Endodermal cell (in vitro differentiated cells): Measurements from ENCODE around the gene WFDC2. TPM values are rescaled to one million over a fixed set of nuclear protein-coding genes. Genes with fewer than 3 reads are reported as not detected.

Source experiments
- DNase-seq: peaks from one replicate; pipeline ENCODE4 v3.0.0-alpha.2; 2017
- H3K27ac ChIP-seq: 2 replicates; pipeline ENCODE4 v1.5.1; 2013; ENCODE audit warnings: mild to moderate bottlenecking, low read depth, low read length, moderate library complexity
- H3K27me3 ChIP-seq: 2 replicates; pipeline ENCODE4 v1.6.1; 2013; ENCODE audit warnings: mild to moderate bottlenecking, low read length, moderate library complexity; ENCODE audit not compliant: insufficient read depth, control insufficient read depth, poor library complexity, severe bottlenecking
- H3K36me3 ChIP-seq: 2 replicates; pipeline ENCODE4 v1.7.0; 2013; ENCODE audit warnings: mild to moderate bottlenecking, low read length, moderate library complexity; ENCODE audit not compliant: control insufficient read depth, insufficient read depth
- H3K4me1 ChIP-seq: one replicate; pipeline ENCODE4 v1.7.0; 2013; ENCODE audit warnings: low read length; ENCODE audit not compliant: control insufficient read depth, insufficient read depth
- H3K4me3 ChIP-seq: 2 replicates; pipeline ENCODE4 v1.5.1; 2013; ENCODE audit warnings: mild to moderate bottlenecking, low read length, moderate library complexity
- H3K9ac ChIP-seq: 2 replicates; pipeline ENCODE4 v1.6.1; 2013; ENCODE audit warnings: mild to moderate bottlenecking, low read length, moderate library complexity; ENCODE audit not compliant: poor library complexity, severe bottlenecking; ENCODE audit errors: extremely low read depth
- H3K9me3 ChIP-seq: 2 replicates; pipeline ENCODE4 v1.6.1; 2013; ENCODE audit warnings: mild to moderate bottlenecking, low read length, moderate library complexity; ENCODE audit not compliant: control insufficient read depth
- H3K27ac Mint-ChIP-seq: 2 replicates; pipeline ENCODE4 v1.8.0; 2020; ENCODE audit warnings: mixed read lengths
- H3K27me3 Mint-ChIP-seq: 2 replicates; pipeline ENCODE4 v1.8.0; 2021; ENCODE audit warnings: mild to moderate bottlenecking, mixed read lengths; ENCODE audit not compliant: insufficient read depth
- H3K36me3 Mint-ChIP-seq: 2 replicates; pipeline ENCODE4 v1.8.0; 2020; ENCODE audit warnings: low read depth, mixed read lengths
- H3K4me1 Mint-ChIP-seq: 2 replicates; pipeline ENCODE4 v1.8.0; 2020; ENCODE audit warnings: mixed read lengths
- H3K4me3 Mint-ChIP-seq: 2 replicates; pipeline ENCODE4 v1.8.0; 2020; ENCODE audit warnings: mild to moderate bottlenecking, moderate library complexity, mixed read lengths
- H3K9me3 Mint-ChIP-seq: 2 replicates; pipeline ENCODE4 v1.8.0; 2020; ENCODE audit warnings: mild to moderate bottlenecking, mixed read lengths
- WGBS, 2 experiments: methylation state at CpG; one replicate each; pipeline versions ENCODE4 v1.1.5 to v1.1.7; 2013; ENCODE audit warnings: missing lambda C conversion rate in 2 of 2, mixed read lengths in 1 of 2; ENCODE audit not compliant: insufficient coverage in 1 of 2, insufficient read length in 1 of 2; 5-methylcytosine and 5-hydroxymethylcytosine counted together
- total RNA-seq, 2 donors: library from RNA; stranded (reverse); fragmentation: NEBNext Ultra II Directional in 1 of 2; extraction: Animal tissue kit (Norgen Biotek cat#: 25700) in 1 of 2; gene quantifications; 2 replicates in 1 of 2; 3 replicates in 1 of 2; pipeline ENCODE4 v1.2.1, GENCODE V29; 2021
- TF ChIP-seq, protein P1 (sequence below): fragments of 200-600 bp; sonication (generic); conservative IDR thresholded peaks from 2 replicates; pipeline ENCODE4 v1.5.0; 2021; ENCODE audit warnings: antibody characterized with exemption, mild to moderate bottlenecking

WFDC2 gene
- total RNA-seq, 2 donors from 2014 or later, result 304 to 580 TPM

GRCh38 chr20:45440891-45441685 is 28.5 kb upstream of the WFDC2 start:
- Mint-ChIP-seq H3K9me3 (no peaks in the 10 kb centered on the region), H3K27me3 (no peaks in the 10 kb centered on the region), H3K27ac (peak overlapping the region; percentile 98), H3K4me1 (peaks cover 57% of the 10 kb centered on the region), H3K36me3 (no peaks in the 10 kb centered on the region), H3K4me3 (no peak overlapping the region)
- Histone ChIP-seq H3K4me3 (peak overlapping the region; percentile 33), H3K9me3 (no peaks in the 10 kb centered on the region), H3K27me3 (no peaks in the 10 kb centered on the region), H3K36me3 (no peaks in the 10 kb centered on the region), H3K9ac (peak overlapping the region; percentile 87), H3K4me1 (peaks cover 20% of the 10 kb centered on the region), H3K27ac (peak overlapping the region; percentile 73)
- DNase-seq, result peak; percentile 61
- 37 to 56% methylated on average over 3 to 5 of the region's 5 CpGs for WGBS, 2 experiments
- TF ChIP-seq, protein P1, sequence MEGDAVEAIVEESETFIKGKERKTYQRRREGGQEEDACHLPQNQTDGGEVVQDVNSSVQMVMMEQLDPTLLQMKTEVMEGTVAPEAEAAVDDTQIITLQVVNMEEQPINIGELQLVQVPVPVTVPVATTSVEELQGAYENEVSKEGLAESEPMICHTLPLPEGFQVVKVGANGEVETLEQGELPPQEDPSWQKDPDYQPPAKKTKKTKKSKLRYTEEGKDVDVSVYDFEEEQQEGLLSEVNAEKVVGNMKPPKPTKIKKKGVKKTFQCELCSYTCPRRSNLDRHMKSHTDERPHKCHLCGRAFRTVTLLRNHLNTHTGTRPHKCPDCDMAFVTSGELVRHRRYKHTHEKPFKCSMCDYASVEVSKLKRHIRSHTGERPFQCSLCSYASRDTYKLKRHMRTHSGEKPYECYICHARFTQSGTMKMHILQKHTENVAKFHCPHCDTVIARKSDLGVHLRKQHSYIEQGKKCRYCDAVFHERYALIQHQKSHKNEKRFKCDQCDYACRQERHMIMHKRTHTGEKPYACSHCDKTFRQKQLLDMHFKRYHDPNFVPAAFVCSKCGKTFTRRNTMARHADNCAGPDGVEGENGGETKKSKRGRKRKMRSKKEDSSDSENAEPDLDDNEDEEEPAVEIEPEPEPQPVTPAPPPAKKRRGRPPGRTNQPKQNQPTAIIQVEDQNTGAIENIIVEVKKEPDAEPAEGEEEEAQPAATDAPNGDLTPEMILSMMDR, result no peak

DNA sequence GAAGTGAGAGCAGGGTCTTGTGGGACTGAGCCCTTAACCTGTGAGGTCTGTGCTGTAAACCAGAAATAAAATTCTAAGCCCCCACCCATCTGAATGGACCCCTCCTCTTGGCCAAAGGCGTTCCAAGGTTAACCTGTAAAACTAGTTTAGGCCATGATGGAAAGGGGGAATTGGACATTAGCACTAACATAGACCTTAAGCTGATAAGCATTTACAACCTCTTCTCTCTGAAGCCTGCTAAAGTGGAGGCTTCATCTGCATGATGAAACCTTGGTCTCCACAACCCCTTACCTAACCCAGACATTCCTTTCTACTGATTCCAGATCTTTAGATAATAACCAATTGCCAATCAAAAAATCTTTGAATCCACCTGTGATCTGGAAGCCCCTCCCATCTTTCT is 27.8 kb upstream of the WFDC2 start:
- Histone ChIP-seq H3K9ac (peak overlapping the region; percentile 87), H3K36me3 (no peaks in the 10 kb centered on the region), H3K27me3 (no peaks in the 10 kb centered on the region), H3K27ac (peak overlapping the region; percentile 73), H3K9me3 (no peaks in the 10 kb centered on the region), H3K4me3 (peak overlapping the region; percentile 33), H3K4me1 (peaks cover 20% of the 10 kb centered on the region)
- WGBS, 2 experiments, result 82% methylated on average over 1 of the region's 1 CpG; no CpG with 5 or more reads in 1 of the 2 experiments
- DNase-seq, result no peak
- no peaks in the 10 kb centered on the region for H3K27me3 Mint-ChIP-seq
- no peak overlapping the region for H3K4me3 Mint-ChIP-seq
- peak overlapping the region; percentile 98 for H3K27ac Mint-ChIP-seq
- no peaks in the 10 kb centered on the region for H3K9me3 Mint-ChIP-seq
- H3K36me3 Mint-ChIP-seq, result no peaks in the 10 kb centered on the region
- peaks cover 62% of the 10 kb centered on the region for H3K4me1 Mint-ChIP-seq
- TF ChIP-seq, protein P1, result no peak

DNA sequence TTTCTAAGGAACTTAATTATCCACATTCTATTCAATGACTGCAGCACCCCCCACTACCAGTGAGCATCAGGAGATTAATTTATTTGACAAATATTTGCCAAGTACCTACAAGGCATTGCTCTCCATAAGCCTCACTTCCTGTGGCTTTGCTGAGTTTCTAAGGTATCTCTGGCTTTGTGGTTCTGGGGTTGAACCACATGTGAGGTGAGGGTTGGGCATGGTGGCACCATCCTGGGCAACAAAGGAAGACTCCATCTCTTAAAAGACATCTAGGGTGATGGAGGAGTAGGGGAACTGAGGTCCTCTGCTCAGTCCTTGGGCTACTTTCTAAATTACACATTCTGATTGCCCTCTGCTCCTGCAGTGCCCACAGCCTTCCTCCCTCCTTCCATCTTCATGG is 25.5 kb upstream of the WFDC2 start:
- Mint-ChIP-seq H3K4me1 (peaks cover 70% of the 10 kb centered on the region), H3K9me3 (no peaks in the 10 kb centered on the region), H3K27ac (no peak overlapping the region), H3K27me3 (no peaks in the 10 kb centered on the region), H3K4me3 (no peak overlapping the region), H3K36me3 (no peaks in the 10 kb centered on the region)
- TF ChIP-seq, protein P1, result no peak
- Histone ChIP-seq H3K27ac (no peak overlapping the region), H3K4me3 (no peak overlapping the region), H3K36me3 (no peaks in the 10 kb centered on the region), H3K27me3 (no peaks in the 10 kb centered on the region), H3K9ac (no peak overlapping the region), H3K4me1 (peaks cover 20% of the 10 kb centered on the region), H3K9me3 (no peaks in the 10 kb centered on the region)
- no peak for DNase-seq
